Muscle layer of colon (tissue), 2 donors: Measurements from ENCODE around the gene TBX20.
"Not testable (repeated sequence)": the region's sequence is repeated elsewhere in the genome, so short reads cannot be mapped to it uniquely, and the experiment has no call there.

Experiments
- H3K27ac ChIP-seq: one replicate; pipeline ENCODE4 v1.7.0; 2013; ENCODE audit warnings: low read depth, mild to moderate bottlenecking, low read length, moderate library complexity
- H3K27me3 ChIP-seq, 2 donors: one replicate each; pipeline ENCODE4 v1.7.0; 2013; ENCODE audit warnings: low read length in 2 of 2, mild to moderate bottlenecking in 2 of 2; ENCODE audit not compliant: insufficient read depth in 2 of 2, control insufficient read depth in 1 of 2
- H3K36me3 ChIP-seq: one replicate; pipeline ENCODE4 v1.7.0; 2013; ENCODE audit warnings: mild to moderate bottlenecking, low read length; ENCODE audit not compliant: insufficient read depth
- H3K4me1 ChIP-seq: one replicate; pipeline ENCODE4 v1.7.0; 2013; ENCODE audit warnings: mild to moderate bottlenecking, low read length; ENCODE audit not compliant: insufficient read depth
- H3K4me3 ChIP-seq, 2 donors: one replicate each; pipeline ENCODE4 v1.7.0; 2013; ENCODE audit warnings: low read length in 2 of 2, low read depth in 1 of 2, mild to moderate bottlenecking in 1 of 2, moderate library complexity in 1 of 2
- H3K9ac ChIP-seq: one replicate; pipeline ENCODE4 v1.7.0; 2013; ENCODE audit warnings: low read length
- H3K9me3 ChIP-seq: one replicate; pipeline ENCODE4 v1.7.0; 2013; ENCODE audit warnings: mild to moderate bottlenecking, low read length
- donor health status: abdominal sarcoma.
- donor health status: Adenocarcinoma of cecum.

TBX20 gene

DNA sequence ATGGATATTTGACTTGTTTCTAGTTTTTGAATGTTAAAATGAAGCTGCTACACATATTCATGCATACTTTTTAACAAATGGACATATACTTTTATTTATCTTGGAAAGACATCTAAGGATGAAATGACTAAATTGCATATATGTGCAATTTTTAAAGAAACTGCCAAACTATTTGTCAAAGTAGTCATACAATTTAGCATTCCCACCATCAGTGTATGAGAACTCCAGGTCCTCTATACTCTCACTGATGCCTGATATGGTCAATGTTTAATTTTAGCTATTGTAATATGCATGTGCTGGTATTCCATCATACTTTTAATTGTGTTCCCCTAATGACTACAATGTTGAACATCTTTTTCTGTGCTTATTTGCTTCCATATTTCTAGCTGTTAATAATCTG lies 47.0 kb downstream of the TBX20 start:
- not testable (repeated sequence) for H3K9me3 ChIP-seq, H3K4me3 ChIP-seq, H3K27me3 ChIP-seq, H3K4me1 ChIP-seq, H3K9ac ChIP-seq, H3K36me3 ChIP-seq, H3K27ac ChIP-seq

- H3K36me3 ChIP-seq, H3K4me1 ChIP-seq, H3K4me3 ChIP-seq, H3K9ac ChIP-seq, H3K27ac ChIP-seq, H3K27me3 ChIP-seq, H3K9me3 ChIP-seq: not testable (repeated sequence)
Observed at GRCh38 chr7:35204850-35205249, 49.0 kb downstream of the TBX20 start.

DNA sequence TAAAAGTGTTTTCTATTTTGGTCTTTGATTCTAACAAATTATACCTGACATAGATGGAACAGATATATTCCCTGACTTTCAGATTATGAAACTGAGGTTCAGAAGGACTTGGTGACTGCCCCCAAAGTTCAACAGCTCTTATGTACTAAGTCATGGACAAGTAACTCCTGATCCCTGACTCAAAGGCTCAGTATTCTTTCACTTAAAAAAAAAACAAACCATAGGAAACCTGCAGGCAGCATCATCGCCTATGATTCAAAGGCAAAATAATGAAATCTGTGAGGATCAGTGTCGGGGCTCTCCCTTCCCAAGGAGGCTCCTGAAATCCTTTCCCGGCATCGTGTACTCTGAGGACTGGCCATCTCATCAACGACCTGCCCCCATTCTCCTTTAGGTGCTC lies 49.9 kb downstream of the TBX20 start:
- H3K9me3 ChIP-seq, H3K27ac ChIP-seq, H3K27me3 ChIP-seq, H3K4me3 ChIP-seq, H3K9ac ChIP-seq, H3K4me1 ChIP-seq, H3K36me3 ChIP-seq: not testable (repeated sequence)

DNA sequence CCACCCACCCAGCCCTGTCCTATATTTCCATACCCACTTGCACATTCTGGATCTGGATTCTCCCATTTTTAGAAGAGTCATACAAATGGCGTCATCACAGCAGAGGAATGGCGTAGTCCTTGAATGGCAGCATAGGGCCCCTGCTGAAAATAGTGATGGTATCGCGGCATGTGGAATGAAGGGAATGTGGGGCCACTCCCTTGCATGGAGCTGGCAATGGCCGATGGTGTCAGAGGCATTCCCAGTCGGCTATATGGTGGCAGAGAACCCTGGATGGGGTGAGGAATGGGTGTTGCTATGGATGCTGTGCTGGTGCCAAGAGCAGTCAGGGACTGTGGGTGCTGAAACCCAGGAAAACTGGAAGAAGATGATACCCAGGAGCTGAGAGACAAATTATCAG lies 51.5 kb downstream of the TBX20 start:
- not testable (repeated sequence) for H3K9ac ChIP-seq, H3K27ac ChIP-seq, H3K9me3 ChIP-seq, H3K4me1 ChIP-seq, H3K27me3 ChIP-seq, H3K36me3 ChIP-seq, H3K4me3 ChIP-seq

GRCh38 chr7:35200170-35200569 lies 53.7 kb downstream of the TBX20 start:
- not testable (repeated sequence) for H3K27ac ChIP-seq, H3K4me3 ChIP-seq, H3K4me1 ChIP-seq, H3K36me3 ChIP-seq, H3K9me3 ChIP-seq, H3K9ac ChIP-seq, H3K27me3 ChIP-seq

DNA sequence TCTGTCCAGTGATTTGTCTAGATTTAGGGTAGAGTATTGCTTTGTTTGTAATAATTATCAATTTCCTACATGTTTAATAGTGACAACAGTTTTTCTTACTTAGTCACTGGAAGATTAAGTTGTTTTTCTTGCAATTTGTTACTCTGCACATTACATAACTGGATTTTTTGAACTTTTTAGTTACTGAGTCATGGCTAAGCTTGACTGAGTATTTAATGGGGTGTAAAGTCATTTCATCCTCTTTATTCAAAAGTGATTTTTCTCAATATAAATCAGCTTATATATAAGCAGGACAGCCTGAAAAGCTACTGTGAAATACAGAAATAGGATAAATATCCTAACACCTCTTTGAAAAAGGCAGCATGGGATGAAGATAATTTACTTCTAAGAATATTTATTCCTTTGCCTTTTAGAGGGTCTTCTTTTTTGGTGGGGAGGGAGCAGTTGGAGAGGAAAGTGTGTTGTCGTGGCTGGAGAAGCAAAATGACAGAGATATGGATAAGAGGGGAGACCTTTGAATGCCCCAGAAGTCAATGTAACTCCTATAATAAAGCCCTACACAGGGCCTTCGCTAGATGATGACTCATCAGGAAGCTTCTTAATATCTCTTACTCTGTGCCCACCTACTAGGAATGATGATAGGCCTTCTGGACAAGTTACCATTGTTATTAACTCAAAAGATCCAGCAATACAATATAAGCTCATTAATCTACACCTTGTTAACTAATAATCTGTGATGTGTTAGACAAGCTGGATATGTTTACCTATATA lies 55.3 kb downstream of the TBX20 start:
- H3K9ac ChIP-seq, H3K4me1 ChIP-seq, H3K27ac ChIP-seq: not testable (repeated sequence)

DNA sequence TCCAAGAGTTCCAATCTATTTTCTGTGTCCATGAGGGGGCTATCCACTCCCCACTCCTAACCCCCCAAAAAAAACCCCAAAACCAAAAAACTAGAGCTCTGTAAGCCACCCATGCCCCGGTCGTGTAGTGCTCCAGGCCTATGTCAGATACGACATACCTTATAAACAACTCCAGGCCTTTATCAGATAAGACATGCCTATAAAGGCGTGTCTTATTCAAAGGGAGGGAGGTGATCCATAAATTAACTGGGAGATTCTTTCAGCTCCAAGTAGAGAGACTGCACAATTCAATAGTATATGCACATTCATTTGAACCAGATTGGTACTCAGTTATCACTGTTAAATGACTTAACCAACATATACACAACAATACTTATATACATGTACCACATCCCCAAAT lies 62.3 kb downstream of the TBX20 start:
- not testable (repeated sequence) for H3K4me1 ChIP-seq

More for the DNA sequence above, 55.3 kb downstream of the TBX20 start:
- H3K27me3 ChIP-seq, H3K9me3 ChIP-seq, H3K36me3 ChIP-seq, H3K4me3 ChIP-seq: not testable (repeated sequence)

GRCh38 chr7:35190146-35190773 lies 63.6 kb downstream of the TBX20 start:
- not testable (repeated sequence) for H3K4me1 ChIP-seq, H3K9ac ChIP-seq, H3K9me3 ChIP-seq, H3K36me3 ChIP-seq, H3K4me3 ChIP-seq, H3K27ac ChIP-seq
- peaks cover 0 to 12% of the 10 kb centered on the region in 2 donors for H3K27me3 ChIP-seq

More for the DNA sequence above, 62.3 kb downstream of the TBX20 start:
- not testable (repeated sequence) for H3K9me3 ChIP-seq, H3K9ac ChIP-seq, H3K4me3 ChIP-seq, H3K27me3 ChIP-seq, H3K27ac ChIP-seq, H3K36me3 ChIP-seq

GRCh38 chr7:35186751-35187150 lies 67.1 kb downstream of the TBX20 start:
- H3K9me3 ChIP-seq, H3K36me3 ChIP-seq, H3K9ac ChIP-seq, H3K4me1 ChIP-seq, H3K27ac ChIP-seq: not testable (repeated sequence)
- H3K4me3 ChIP-seq, result peak overlapping the region in 1 of 2 donors; percentile 61
- H3K27me3 ChIP-seq, result peaks cover 0 to 12% of the 10 kb centered on the region in 2 donors

DNA sequence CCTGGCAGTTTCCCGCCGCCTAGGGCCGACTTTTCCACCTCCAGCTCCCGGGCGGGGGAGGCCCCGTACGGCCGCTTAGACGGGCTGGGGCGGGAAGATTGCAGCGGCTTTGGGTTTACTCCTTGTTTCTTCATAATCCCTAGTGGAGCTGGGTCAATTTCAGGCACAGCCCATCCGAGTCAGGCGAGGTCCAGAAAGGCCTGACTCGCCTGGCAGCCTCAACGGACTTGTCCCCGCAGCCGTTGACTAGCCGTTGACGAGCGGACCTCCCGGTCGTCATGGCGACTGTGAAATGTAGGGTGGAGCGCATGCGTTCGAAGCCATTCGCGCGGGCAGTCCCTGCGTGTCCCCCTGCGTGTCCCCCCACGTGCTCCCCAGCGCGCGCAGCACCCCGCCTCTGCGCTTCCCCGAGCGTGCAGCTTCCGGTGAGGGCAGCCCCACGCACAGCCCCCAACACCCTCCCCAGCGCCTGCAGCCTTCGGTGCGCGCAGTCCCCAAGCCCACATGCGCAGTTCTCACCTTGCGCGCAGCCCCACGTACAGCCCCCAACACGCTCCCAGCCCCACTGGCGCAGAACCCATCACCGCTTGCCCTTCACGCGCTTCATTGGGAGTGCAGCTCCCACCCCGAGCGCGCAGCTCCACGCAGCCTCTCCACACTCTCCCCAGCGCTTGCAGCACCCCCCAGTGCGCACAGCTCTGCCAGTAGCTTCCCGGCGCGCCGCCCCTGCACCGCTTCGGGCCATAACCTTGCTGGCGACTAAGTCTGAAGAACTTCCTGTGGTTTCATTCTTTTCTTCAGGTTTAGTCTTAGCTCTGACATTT lies 67.8 kb downstream of the TBX20 start:
- Histone ChIP-seq H3K9ac (no peak overlapping the region), H3K27ac (no peak overlapping the region)

GRCh38 chr7:35185578-35185907 lies 68.4 kb downstream of the TBX20 start:
- not testable (repeated sequence) for H3K9ac ChIP-seq, H3K4me1 ChIP-seq, H3K36me3 ChIP-seq, H3K4me3 ChIP-seq, H3K9me3 ChIP-seq, H3K27ac ChIP-seq
- peaks cover 0 to 12% of the 10 kb centered on the region in 2 donors for H3K27me3 ChIP-seq

More for the DNA sequence above, 67.8 kb downstream of the TBX20 start:
- peaks cover 0 to 12% of the 10 kb centered on the region in 2 donors for H3K27me3 ChIP-seq
- H3K4me1 ChIP-seq, result no peaks in the 10 kb centered on the region
- H3K4me3 ChIP-seq, result peak overlapping the region in 1 of 2 donors; percentile 61
- H3K36me3 ChIP-seq, result no peaks in the 10 kb centered on the region
- H3K9me3 ChIP-seq, result no peaks in the 10 kb centered on the region
